ES-I3 (cell line): ENCODE measurements around the gene MRPS17.
"Not testable (repeated sequence)": the region's sequence is repeated elsewhere in the genome, so short reads cannot be mapped to it uniquely, and the experiment has no call there.

Experiments
- H3K36me3 ChIP-seq: 2 replicates; pipeline ENCODE4 v1.6.1; 2013; ENCODE audit warnings: mild to moderate bottlenecking, low read length, control low read depth, moderate library complexity; ENCODE audit not compliant: insufficient read depth
- H3K4me1 ChIP-seq: 2 replicates; pipeline ENCODE4 v1.6.1; 2013; ENCODE audit warnings: mild to moderate bottlenecking, control low read depth, low read length; ENCODE audit not compliant: insufficient read depth
- H3K9ac ChIP-seq: 2 replicates; pipeline ENCODE4 v1.6.1; 2013; ENCODE audit warnings: low read depth, mild to moderate bottlenecking, low read length, moderate library complexity
- H3K9me3 ChIP-seq: 2 replicates; pipeline ENCODE4 v1.6.1; 2013; ENCODE audit warnings: mild to moderate bottlenecking, low read length, moderate library complexity; ENCODE audit not compliant: control insufficient read depth, insufficient read depth

The MRPS17 gene

DNA sequence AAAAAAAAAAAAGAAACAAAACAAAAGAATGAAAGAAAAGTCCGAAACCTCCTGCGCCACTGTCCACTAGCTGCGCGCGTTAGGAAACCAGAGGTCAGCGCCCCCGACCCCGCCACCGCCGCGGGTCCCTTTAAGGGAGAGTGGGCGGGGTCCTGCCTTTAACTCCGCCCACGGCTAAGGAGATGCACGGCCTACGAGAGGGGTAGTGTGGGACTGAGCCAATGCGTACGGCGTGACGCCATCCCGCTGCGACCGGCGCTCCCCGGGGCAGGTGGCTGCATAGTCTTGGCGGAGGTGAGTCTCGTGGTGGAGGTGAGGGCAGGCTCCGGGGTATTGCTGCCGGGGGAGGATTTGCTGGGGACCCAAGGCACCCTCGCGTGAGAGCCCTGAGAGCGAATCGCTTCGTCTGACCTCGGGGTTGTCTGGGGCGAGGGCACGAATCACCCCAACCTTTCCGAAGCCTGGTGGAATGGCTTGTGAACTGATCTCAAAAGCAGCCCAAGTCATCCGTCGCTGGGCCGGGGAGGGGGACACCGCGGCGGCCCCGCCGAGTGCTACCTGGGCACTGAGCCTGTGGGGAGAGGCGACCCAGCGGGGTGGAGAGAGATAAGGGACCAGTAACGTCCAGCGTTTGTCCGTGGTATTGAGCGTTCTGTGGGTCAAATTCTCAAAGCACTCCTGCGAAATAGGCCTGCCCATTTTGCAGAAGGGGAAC lies at the start of gene MRPS17:
Gene MRPS17 (plus strand): TSS at position 241 of the 715 bp plus-strand sequence. CDS start 1,319 bp downstream, outside the sequence.
- Histone ChIP-seq H3K36me3 (peaks cover 8% of the 10 kb centered on the region), H3K9ac (peak within 1 kb of the TSS; percentile 88), H3K4me1 (no peaks in the 10 kb centered on the region), H3K9me3 (no peaks in the 10 kb centered on the region)

DNA sequence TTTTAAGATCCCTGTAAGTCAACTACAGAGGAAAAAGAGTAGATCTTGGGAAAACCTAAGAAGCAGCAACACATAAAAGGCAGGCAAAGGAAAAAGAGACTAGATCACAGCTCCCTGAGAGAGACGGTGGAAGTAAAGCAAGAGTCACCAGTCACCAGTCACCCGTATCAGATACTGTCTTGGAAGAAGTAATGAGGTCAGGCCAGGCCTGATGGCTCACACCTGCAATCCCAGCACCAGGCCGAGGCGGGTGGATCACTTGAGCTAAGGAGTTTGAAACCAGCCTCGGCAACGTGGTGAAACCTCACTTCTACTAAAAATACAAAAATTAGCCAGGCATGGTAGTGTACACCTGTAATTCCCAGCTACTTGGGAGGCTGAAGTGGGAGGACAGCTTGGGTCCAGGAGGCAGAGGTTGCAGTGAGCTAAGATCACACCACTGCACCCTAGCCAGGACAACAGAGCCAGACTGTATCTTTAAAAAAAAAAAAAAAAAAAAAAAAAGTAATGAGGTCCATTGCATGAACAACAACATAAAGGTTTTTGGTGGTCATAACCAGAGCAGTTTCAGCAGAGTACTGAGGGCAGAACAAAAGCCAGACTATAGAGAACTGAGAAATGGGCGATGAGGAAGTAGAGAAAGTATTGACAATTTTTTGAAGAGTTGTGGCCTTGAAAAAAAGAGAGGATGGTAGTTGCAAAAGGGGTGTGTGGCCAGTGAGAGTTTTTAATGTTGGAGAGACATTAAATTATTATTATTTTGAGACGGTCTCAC lies 47.5 kb upstream of the MRPS17 start:
- no peaks in the 10 kb centered on the region for H3K9me3 ChIP-seq
- H3K4me1 ChIP-seq, result 0 out of 2 replicates have a peak, but pooled peaks cover 4% of the 10 kb centered on the region
- H3K9ac ChIP-seq, result no peak overlapping the region
- H3K36me3 ChIP-seq, result peaks cover 2% of the 10 kb centered on the region; the same call in 1 of the 2 replicates

DNA sequence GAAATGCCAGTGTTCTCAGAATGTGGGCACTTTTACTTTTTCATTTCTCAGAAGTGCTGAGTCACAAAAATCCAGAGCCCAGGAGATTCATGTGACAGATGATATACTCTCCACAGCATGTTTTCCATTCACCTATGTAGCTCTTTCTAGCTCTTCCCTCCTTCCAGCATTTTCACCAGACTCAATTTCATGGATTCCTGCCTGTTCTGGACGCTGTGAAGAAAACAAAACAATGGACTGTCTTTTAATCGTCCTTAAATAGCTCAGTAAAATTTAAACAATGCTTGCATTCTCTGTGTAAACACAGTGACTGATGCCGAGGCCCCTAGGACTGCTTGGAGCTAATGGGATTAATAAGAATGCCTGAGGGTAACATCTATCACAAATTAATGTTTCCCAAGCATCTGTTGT lies 38.9 kb upstream of the MRPS17 start:
- Histone ChIP-seq H3K36me3 (no peaks in the 10 kb centered on the region), H3K9me3 (no peaks in the 10 kb centered on the region), H3K9ac (no peak overlapping the region)

DNA sequence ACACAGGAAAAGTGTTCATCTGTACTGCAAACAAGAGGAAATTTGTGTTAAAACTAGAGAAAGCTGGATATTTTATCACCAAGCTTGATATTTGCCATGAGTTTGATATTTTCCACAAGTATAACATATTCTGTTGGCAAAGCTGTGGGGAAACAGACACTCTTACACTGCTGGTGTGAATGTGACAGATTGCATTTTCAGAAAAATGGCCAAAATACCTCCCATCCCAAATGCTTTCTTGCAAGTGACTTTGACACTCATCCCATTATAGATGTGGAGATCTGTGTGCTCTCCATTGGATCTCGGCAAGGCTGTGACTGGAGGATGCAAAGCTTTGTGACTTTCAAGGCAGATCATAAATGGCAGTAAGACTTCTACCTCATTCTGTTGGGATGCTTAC lies 33.9 kb upstream of the MRPS17 start:
- no peaks in the 10 kb centered on the region for H3K36me3 ChIP-seq
- H3K9ac ChIP-seq, result no peak overlapping the region
- no peaks in the 10 kb centered on the region for H3K9me3 ChIP-seq
- H3K4me1 ChIP-seq, result no peaks in the 10 kb centered on the region

More for the DNA sequence above, 38.9 kb upstream of the MRPS17 start:
- no peaks in the 10 kb centered on the region for H3K4me1 ChIP-seq

DNA sequence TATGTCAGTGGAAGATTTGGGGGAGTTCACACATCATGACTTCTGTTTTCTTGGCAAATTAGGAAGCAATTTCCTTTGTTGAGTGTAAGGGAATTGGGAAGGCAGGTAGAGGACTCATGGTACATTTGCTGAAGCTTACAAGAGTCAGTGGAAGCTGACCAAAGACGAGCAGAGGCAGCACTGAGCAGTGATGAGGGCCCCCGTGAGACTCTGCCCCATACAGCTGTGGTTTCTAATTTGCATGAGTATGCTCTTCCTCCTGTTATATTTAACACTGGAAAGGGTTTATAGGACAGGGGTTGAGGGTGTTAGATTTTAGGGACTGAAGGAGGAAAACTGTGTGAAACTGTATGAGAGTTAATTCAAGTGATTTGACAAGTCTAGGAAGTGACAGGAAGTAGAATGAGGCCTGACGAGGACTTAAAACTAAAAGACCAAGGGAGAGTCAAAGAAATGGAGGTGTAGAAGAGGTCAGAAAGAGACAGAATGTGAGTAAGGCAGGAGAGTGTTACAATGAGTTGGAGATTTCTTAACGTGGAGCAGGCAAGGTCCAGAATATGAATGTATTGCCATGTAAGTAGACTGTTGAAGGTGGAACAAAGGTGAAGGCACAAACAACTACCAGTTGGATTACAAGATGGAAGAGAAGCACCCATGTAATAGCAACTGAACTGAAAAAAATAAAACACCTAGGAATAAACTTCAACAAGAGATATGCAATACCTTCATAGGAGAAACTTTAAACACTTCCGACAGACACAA lies 23.5 kb upstream of the MRPS17 start:
- Histone ChIP-seq H3K4me1 (no peaks in the 10 kb centered on the region), H3K9me3 (no peaks in the 10 kb centered on the region), H3K9ac (no peak overlapping the region), H3K36me3 (no peaks in the 10 kb centered on the region)

DNA sequence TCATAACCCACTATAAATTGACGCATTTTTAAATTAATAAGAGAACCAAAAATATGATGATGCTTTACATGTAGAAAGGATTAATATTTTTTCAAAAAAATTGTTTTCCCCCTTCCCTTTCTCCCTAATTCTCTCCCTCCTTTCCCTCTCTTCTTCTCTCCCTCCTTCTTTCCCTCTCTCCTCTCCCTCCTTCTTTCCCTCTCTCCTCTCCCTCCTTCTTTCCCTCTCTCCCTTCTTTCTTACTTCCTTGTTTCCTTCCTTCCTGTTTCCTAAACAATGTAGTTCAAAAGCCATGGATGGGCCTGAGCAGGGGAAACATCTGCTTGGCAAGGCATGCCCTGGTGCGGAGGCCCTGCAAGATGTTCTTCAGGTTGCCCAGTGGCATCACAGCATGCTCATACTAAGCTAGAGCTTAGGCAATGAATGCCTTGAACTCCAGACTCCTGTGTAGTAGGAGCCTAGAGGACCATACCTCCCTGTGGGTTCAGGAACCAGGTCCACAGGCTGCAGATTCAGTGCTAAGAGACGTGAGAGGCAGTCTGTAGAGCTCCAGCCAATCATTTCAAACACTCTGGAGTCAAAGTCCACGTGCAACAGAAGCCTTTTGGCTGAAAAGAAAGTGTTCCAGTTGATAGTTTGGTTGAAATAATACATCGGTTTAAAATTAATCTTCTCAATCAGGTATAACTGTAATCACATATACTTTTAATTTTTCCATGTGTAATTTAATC lies 20.1 kb upstream of the MRPS17 start:
- Histone ChIP-seq H3K4me1 (no peaks in the 10 kb centered on the region), H3K9me3 (no peaks in the 10 kb centered on the region), H3K9ac (no peak overlapping the region), H3K36me3 (no peaks in the 10 kb centered on the region)

DNA sequence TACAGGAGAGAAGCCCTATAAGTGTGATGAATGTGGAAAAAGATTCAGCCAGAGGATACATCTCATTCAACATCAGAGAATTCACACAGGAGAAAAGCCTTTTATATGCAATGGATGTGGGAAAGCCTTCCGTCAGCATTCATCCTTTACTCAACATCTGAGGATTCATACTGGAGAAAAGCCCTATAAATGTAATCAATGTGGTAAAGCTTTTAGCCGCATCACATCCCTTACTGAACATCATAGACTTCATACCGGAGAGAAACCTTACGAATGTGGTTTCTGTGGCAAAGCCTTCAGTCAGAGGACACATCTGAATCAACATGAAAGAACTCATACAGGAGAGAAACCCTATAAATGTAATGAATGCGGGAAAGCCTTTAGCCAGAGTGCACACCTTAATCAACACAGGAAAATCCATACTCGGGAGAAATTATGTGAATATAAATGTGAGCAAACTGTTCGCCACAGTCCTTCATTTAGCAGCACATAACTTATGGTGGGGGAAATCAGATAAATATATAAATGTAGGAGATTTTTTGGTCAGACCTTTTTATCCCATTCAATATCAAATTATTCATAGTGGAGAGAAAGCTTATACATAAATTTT lies 12.1 kb upstream of the MRPS17 start:
- Histone ChIP-seq H3K9ac (no peak overlapping the region), H3K36me3 (no peaks in the 10 kb centered on the region), H3K9me3 (peaks cover 4% of the 10 kb centered on the region), H3K4me1 (no peaks in the 10 kb centered on the region)

DNA sequence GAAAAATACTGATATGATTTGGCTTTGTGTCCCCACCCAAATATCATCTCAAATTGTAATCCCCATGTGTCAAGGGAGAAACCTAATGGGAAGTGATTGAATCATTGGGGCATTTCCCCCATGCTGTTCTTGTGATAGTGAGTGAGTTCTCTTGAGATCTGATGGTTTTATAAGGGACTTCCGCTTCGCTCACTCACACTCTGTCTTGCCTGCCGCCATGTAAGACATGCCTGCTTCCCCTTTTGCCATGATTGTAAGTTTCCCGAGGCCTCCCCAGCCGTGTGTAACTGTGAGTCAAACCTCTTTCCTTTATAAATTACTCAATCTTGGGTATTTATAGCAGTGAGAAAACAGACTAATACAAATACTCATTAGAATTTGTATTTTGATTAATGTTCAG lies 5.1 kb upstream of the MRPS17 start:
- H3K9ac ChIP-seq, result no peak overlapping the region
- H3K9me3 ChIP-seq, result no peaks in the 10 kb centered on the region
- no peaks in the 10 kb centered on the region for H3K36me3 ChIP-seq
- H3K4me1 ChIP-seq, result no peaks in the 10 kb centered on the region

DNA sequence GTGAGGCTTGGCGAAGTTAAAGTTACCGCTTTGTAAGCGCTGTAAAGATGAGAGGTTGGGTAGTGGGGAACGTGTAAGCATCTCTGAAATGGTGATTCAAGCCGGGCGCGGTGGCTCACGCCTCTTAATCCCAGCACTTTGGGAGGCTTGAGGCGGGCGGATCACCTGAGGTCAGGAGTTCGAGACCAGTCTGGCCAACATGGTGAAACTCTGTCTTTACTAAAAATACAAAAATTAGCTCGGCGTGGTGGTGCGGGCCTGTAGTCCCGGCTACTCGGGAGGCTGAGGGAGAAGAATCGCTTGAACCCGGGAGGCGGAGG lies 635 bp downstream of the MRPS17 start:
- H3K4me1 ChIP-seq, H3K36me3 ChIP-seq: not testable (repeated sequence)

DNA sequence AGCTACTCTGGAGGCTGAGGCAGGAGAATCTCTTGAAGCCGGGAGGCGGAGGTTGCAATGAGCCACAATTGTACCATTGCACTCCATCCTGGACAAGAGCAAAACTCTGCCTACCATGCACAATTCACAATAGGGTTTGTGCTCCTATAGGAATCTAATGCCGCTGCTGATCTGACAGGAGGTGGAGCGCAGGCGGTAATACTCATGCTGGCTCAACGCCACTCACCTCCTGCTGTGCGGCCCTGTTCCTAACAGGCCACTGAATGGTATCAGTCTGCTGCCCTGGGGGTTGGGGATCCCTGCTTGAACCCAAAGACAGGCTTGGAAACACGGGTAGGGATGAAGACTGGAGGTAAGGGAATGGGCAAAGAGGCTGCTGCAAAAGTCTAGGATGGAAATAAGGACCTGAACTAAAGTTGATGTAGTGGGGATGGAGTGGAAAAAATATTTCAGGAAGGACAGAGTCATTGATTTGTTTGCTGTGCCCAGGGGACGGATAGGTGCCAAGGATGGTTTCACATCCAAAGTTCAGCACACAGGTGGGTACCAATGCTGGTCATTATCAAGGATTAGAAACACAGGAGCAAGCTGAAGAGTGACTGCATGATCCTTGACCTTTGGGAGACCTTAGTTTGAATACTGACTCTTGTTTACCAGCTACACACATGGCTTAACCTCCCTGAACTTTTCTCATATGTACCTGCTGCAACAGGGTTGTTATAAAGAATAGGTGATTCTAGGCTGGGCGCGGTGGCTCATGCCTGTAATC lies 2.2 kb downstream of the MRPS17 start:
- H3K4me1 ChIP-seq, result no peaks in the 10 kb centered on the region
- peaks cover 8% of the 10 kb centered on the region for H3K36me3 ChIP-seq
- no peaks in the 10 kb centered on the region for H3K9me3 ChIP-seq
- H3K9ac ChIP-seq, result no peak overlapping the region

More for the DNA sequence above, 635 bp downstream of the MRPS17 start:
- H3K9me3 ChIP-seq, result not testable (repeated sequence)
- peak overlapping the region; percentile 88 for H3K9ac ChIP-seq

DNA sequence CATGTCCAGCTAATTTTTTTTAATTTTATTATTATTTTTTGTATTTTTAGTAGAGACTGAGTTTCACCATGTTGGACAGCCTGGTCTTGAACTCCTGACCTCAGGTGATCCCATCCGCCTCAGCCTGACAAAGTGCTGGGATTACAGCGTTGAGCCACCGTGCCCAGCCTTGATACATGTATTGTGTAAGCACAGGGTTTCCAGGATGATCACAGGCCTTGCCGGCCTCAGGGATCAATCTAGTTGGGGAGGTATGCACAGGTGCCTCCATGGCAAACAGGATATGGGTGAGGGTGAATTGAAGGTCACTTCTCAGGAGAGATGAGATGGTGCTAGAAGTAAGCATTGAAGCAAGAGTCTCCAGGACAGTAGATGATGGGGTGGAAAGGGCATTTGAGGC lies 5.5 kb downstream of the MRPS17 start:
- Histone ChIP-seq H3K9ac (no peak overlapping the region), H3K9me3 (no peaks in the 10 kb centered on the region), H3K36me3 (peaks cover 8% of the 10 kb centered on the region), H3K4me1 (no peaks in the 10 kb centered on the region)

DNA sequence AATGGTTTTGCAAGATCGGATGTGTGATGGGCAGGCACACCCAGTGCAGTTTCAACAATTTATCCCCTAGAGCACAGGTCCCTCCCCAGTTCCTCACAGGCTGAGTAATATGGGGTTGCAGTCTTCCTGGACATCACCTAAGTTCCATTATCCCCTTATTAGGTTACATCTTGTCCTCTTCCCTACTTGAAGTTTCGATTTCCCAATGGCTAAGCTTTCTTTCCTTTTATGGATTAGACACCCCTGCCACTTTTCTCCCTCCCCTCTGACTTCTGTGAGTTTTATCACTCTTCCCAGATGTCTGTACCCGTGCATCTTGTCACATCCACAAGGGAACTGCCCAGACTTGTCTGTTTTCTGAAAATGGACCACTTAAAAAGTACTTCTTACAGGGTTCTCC lies 10.3 kb downstream of the MRPS17 start:
- H3K36me3 ChIP-seq, result peaks cover 3% of the 10 kb centered on the region; the same call in 1 of the 2 replicates
- H3K9me3 ChIP-seq, result no peaks in the 10 kb centered on the region
- H3K4me1 ChIP-seq, result peaks cover 5% of the 10 kb centered on the region; the same call in 1 of the 2 replicates
- no peak overlapping the region for H3K9ac ChIP-seq

DNA sequence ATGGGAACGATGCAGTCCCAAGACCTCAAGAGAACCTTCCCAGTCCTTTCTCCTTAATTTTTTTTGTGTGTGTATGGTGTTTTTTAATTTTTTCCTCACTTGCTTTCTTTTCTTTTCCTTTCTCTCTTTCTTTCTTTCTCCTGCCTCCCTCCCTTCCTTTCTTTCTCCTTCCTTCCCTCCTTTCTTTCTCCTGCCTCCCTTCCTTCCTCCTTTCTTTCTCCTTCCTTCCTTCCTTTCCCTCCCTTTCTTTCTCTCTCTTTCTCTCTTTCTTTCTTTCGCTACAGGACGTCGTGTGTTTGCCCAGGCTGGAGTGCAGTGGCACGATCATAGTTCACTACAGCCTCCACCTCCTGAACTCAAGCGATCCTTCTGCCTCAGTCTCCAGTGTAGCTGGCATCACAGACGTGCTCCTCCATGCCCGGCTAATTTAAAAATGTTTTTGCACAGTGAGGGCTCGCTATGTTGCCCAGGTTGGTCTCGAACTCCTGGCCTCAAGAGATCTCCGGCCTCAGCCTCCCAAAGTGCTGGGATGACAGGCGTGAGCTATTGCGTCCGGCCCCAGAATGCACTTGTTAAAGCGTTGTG lies 12.0 kb downstream of the MRPS17 start:
- Histone ChIP-seq H3K9me3 (no peaks in the 10 kb centered on the region), H3K36me3 (peaks cover 3% of the 10 kb centered on the region; the same call in 1 of the 2 replicates), H3K4me1 (peaks cover 5% of the 10 kb centered on the region; the same call in 1 of the 2 replicates), H3K9ac (peak overlapping the region; percentile 41; the same call in 1 of the 2 replicates)
